ENCODE measurements around the gene ZSWIM1.
"Not testable (repeated sequence)": the region's sequence is repeated elsewhere in the genome, so short reads cannot be mapped to it uniquely, and the experiment has no call there.

The ZSWIM1 gene

GRCh38 chr20:45863543-45864470 is 17.2 kb upstream of the ZSWIM1 start:
- no peak for DNase-seq (ENCODE audit: low read depth in 2 of 2)
- H3K4me3 ChIP-seq (replicated peaks in 1 of 2; ENCODE audit: low read depth in 2 of 2, low read length in 2 of 2), result no peak overlapping the region
- TF ChIP-seq CTCF (IDR thresholded peaks at IDR 0.05; ENCODE audit: low read depth, low read length), result no peak

DNA sequence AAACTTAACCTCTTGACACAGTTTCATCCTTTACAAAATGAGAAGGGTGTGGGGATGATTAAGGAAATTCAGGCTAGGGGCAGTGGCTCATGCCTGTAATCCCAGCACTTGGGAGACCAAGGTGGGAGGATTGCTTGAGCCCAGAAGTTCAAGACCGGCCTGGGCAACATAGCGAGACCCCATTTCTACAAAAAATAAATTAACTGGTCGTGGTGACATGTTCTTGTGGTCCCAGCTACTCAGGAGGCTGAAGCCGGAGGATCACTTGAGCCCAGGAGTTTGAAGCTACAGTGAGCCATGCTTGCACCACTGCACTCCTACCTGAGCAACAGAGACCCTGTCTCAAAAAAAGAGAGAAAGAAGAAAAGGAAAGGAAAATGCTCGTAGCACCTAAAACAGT is 14.6 kb upstream of the ZSWIM1 start:
- no peak for TF ChIP-seq CTCF (IDR thresholded peaks at IDR 0.05; ENCODE audit: low read depth, low read length)
- DNase-seq (ENCODE audit: low read depth in 2 of 2), result no peak
- no peak overlapping the region for H3K4me3 ChIP-seq (replicated peaks in 1 of 2; ENCODE audit: low read depth in 2 of 2, low read length in 2 of 2)

- DNase-seq (ENCODE audit: low read depth in 2 of 2), result no peak
- H3K4me3 ChIP-seq (replicated peaks in 1 of 2; ENCODE audit: low read depth in 2 of 2, low read length in 2 of 2), result no peak overlapping the region
- TF ChIP-seq CTCF (IDR thresholded peaks at IDR 0.05; ENCODE audit: low read depth, low read length), result no peak
Measured at GRCh38 chr20:45867136-45867818, 13.8 kb upstream of the ZSWIM1 start.

- H3K4me3 ChIP-seq (replicated peaks in 1 of 2; ENCODE audit: low read depth in 2 of 2, low read length in 2 of 2), result no peak overlapping the region
- no peak for TF ChIP-seq CTCF (IDR thresholded peaks at IDR 0.05; ENCODE audit: low read depth, low read length)
- peak; percentile 45 to 51 for DNase-seq (ENCODE audit: low read depth in 2 of 2)
Measured at GRCh38 chr20:45867819-45868176, 13.2 kb upstream of the ZSWIM1 start.

DNA sequence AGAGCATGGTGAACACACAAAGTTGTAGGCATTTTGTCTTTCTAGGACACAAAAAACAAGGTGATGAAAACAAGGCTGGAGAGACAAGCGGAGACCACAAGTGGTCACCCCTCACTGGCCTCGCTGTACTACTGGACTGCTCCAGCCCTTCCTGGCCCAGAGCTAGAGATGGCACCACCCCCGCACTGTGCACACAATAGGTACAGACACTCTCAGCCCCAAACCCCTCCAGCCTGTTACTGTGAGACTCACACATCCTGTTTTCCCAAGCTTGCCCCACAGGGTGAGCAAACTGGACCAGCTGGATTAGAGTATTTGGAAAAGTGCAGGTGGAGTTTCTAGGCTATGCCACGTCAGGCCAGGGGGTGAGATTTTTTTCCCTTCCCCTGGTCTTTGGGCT is 8.4 kb upstream of the ZSWIM1 start:
- no peak overlapping the region for H3K4me3 ChIP-seq (replicated peaks in 1 of 2; ENCODE audit: low read depth in 2 of 2, low read length in 2 of 2)
- no peak for TF ChIP-seq CTCF (IDR thresholded peaks at IDR 0.05; ENCODE audit: low read depth, low read length)
- no peak for DNase-seq (ENCODE audit: low read depth in 2 of 2)

- TF ChIP-seq CTCF (IDR thresholded peaks at IDR 0.05; ENCODE audit: low read depth, low read length), result no peak
- DNase-seq (ENCODE audit: low read depth in 2 of 2), result no peak
- no peak overlapping the region for H3K4me3 ChIP-seq (replicated peaks in 1 of 2; ENCODE audit: low read depth in 2 of 2, low read length in 2 of 2)
Measured at GRCh38 chr20:45873409-45874103, 7.5 kb upstream of the ZSWIM1 start.

DNA sequence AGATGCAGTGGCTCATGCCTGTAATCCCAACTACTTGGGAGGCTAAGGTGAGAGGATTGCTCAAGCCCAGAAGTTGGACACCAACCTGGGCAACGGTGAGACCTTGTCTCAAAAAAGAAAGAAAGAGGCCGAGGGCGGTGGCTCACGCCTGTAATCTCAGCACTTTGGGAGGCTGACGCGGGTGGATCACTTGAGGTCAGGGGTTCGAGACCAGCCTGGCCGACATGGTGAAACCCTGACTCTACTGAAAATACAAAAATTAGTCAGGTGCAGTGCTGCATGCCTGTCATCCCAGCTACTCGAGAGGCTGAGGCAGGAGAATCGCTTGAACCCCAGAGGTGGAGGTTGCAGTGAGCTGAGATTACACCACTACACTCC is 6.9 kb upstream of the ZSWIM1 start:
- H3K4me3 ChIP-seq (replicated peaks in 1 of 2; ENCODE audit: low read depth in 2 of 2, low read length in 2 of 2); DNase-seq (ENCODE audit: low read depth in 2 of 2): not testable (repeated sequence)
